ENCODE results near the gene DDAH1.

The DDAH1 gene

GRCh38 chr1:85467929-85468540 lies 3.1 kb upstream of the DDAH1 start:
- no peak for DNase-seq

- no peak for DNase-seq
Observed at GRCh38 chr1:85467036-85467435, 2.1 kb upstream of the DDAH1 start.

- no peak for DNase-seq
Observed at GRCh38 chr1:85465786-85466134, 801 bp upstream of the DDAH1 start.

- DNase-seq: peak; percentile 14
Observed at GRCh38 chr1:85464497-85465098, 361 bp downstream of the DDAH1 start.

GRCh38 chr1:85463731-85464496 lies 1.0 kb downstream of the DDAH1 start:
- DNase-seq: no peak

GRCh38 chr1:85462931-85463649 lies 1.9 kb downstream of the DDAH1 start:
- no peak for DNase-seq

- DNase-seq: no peak
Observed at GRCh38 chr1:85461216-85461918, 3.6 kb downstream of the DDAH1 start.

- no peak for DNase-seq
Observed at GRCh38 chr1:85460555-85461088, 4.3 kb downstream of the DDAH1 start.

GRCh38 chr1:85459290-85459689 lies 5.7 kb downstream of the DDAH1 start:
- DNase-seq: no peak

GRCh38 chr1:85454214-85454613 lies 10.7 kb downstream of the DDAH1 start:
- no peak for DNase-seq

GRCh38 chr1:85453640-85454194 lies 11.2 kb downstream of the DDAH1 start:
- no peak for DNase-seq

- no peak for DNase-seq
Observed at GRCh38 chr1:85452948-85453347, 12.0 kb downstream of the DDAH1 start.

- no peak for DNase-seq
Observed at GRCh38 chr1:85451236-85451830, 13.6 kb downstream of the DDAH1 start.

- DNase-seq: no peak
Observed at GRCh38 chr1:85450832-85451231, 14.1 kb downstream of the DDAH1 start.

- DNase-seq: no peak
Observed at GRCh38 chr1:85449356-85449755, 15.6 kb downstream of the DDAH1 start.

- DNase-seq: no peak
Observed at GRCh38 chr1:85448358-85448757, 16.6 kb downstream of the DDAH1 start.

- no peak for DNase-seq
Observed at GRCh38 chr1:85447006-85447943, 17.7 kb downstream of the DDAH1 start.

- DNase-seq: no peak
Observed at GRCh38 chr1:85445906-85446305, 19.1 kb downstream of the DDAH1 start.

- DNase-seq: no peak
Observed at GRCh38 chr1:85444381-85444780, 20.6 kb downstream of the DDAH1 start.

GRCh38 chr1:85440612-85441011 lies 24.3 kb downstream of the DDAH1 start:
- no peak for DNase-seq

GRCh38 chr1:85438353-85438752 lies 26.6 kb downstream of the DDAH1 start:
- DNase-seq: no peak
